Vagina (tissue), 2 donors: ENCODE data around the gene BNIP3.

Experiments
- POLR2A ChIP-seq, 2 donors: fragments of 450-650 bp; IDR thresholded peaks; one replicate each; pipeline ENCODE4 v1.6.1; 2017; ENCODE audit warnings: antibody characterized with exemption in 2 of 2, mild to moderate bottlenecking in 2 of 2, moderate library complexity in 2 of 2
- POLR2AphosphoS5 ChIP-seq, 2 donors: sonication (generic); formaldehyde crosslinking; IDR thresholded peaks; one replicate each; pipeline ENCODE4 v1.9.0; 2017; ENCODE audit warnings: antibody characterized with exemption in 2 of 2, mild to moderate bottlenecking in 2 of 2, low read depth in 1 of 2; ENCODE audit not compliant: insufficient read depth in 1 of 2
- TF ChIP-seq, protein P1 (sequence below), 3 experiments: fragments of 450-650 bp in 2 of 3; fragments of 200-600 bp in 1 of 3; sonication (generic) in 1 of 3; IDR thresholded peaks; one replicate each; pipeline ENCODE4 v1.5.1; 2017 to 2019; ENCODE audit warnings: antibody characterized with exemption in 3 of 3, mild to moderate bottlenecking in 2 of 3, moderate library complexity in 2 of 3

DNA sequence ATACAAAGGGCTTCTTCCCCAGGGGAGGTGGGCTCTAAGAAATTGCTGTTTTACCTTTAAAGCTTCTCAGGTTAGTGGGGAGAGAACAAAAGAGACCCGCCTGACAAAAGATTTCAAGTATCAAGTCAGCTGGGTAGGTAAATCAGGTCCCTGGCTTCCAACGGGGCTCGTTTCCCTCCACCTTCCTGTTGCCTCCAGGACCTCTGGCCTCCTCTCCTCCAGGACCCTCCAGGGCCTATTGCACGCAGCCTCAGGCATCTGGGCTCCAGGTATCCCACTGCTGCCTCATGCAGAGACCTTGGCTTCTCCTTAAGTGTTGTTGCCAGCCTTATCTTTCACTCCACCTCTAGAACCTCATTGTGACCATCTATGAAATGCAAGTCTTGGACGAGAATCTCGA lies 2.9 kb downstream of the BNIP3 start:
- TF ChIP-seq POLR2A (IDR thresholded peaks at IDR 0.05) (no peak), POLR2AphosphoS5 (IDR thresholded peaks at IDR 0.05; ENCODE audit: insufficient read depth in 1 of 2, low read depth in 1 of 2) (no peak)
- TF ChIP-seq, protein P1, sequence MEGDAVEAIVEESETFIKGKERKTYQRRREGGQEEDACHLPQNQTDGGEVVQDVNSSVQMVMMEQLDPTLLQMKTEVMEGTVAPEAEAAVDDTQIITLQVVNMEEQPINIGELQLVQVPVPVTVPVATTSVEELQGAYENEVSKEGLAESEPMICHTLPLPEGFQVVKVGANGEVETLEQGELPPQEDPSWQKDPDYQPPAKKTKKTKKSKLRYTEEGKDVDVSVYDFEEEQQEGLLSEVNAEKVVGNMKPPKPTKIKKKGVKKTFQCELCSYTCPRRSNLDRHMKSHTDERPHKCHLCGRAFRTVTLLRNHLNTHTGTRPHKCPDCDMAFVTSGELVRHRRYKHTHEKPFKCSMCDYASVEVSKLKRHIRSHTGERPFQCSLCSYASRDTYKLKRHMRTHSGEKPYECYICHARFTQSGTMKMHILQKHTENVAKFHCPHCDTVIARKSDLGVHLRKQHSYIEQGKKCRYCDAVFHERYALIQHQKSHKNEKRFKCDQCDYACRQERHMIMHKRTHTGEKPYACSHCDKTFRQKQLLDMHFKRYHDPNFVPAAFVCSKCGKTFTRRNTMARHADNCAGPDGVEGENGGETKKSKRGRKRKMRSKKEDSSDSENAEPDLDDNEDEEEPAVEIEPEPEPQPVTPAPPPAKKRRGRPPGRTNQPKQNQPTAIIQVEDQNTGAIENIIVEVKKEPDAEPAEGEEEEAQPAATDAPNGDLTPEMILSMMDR (IDR thresholded peaks at IDR 0.05) = no peak
